PC-3 (cell line): Measurements from ENCODE around the gene STN1. TPM values are rescaled to one million over a fixed set of nuclear protein-coding genes. Genes with fewer than 3 reads are reported as not detected.

Experiments used
- ATAC-seq: fragments of 200-7000 bp; cut with Tn5 transposase; 2 replicates; pipeline ENCODE4 v1.9.1; 2020; ENCODE audit warnings: mild to moderate bottlenecking, moderate library complexity
- BruUV-seq: library from RNA; stranded (reverse); fragments of 400-500 nt; replicated peaks from 2 replicates; lab custom pipeline; 2021; lab: Mats Ljungman, UMichigan
- CTCF ChIA-PET: fragments of 300-600 bp; sonication (Branson Sonifier 250); formaldehyde crosslinking; loops from one replicate; lab custom pipeline; 2022; ENCODE audit warnings: antibody characterized with exemption; lab: Charles Lee
- POLR2A ChIA-PET: fragments of 300-600 bp; sonication (Branson Sonifier 250); formaldehyde crosslinking; loops from one replicate; lab custom pipeline; 2022; ENCODE audit warnings: antibody characterized with exemption; ENCODE audit not compliant: unreplicated experiment; lab: Charles Lee
- DNase-seq: peaks from one replicate; pipeline ENCODE4 v3.0.0-alpha.2; 2015
- H2AFZ ChIP-seq: fragments of 300-600 bp; sonication (generic); 2 replicates; pipeline ENCODE4 v1.6.0; 2016; ENCODE audit warnings: antibody characterized with exemption, low read length
- H3F3A ChIP-seq: fragments of 300-600 bp; sonication (generic); one replicate; pipeline ENCODE4 v1.6.0; 2017; ENCODE audit warnings: antibody characterized with exemption, low read length, control low read depth, mild to moderate bottlenecking; ENCODE audit not compliant: unreplicated experiment
- H3K27ac ChIP-seq: fragments of 300-600 bp; sonication (generic); 2 replicates; pipeline ENCODE4 v1.5.1; 2016; ENCODE audit warnings: mild to moderate bottlenecking, low read length
- H3K27me3 ChIP-seq: fragments of 300-600 bp; sonication (generic); 2 replicates; pipeline ENCODE4 v1.6.1; 2016; ENCODE audit warnings: low read length, mixed read lengths
- H3K36me3 ChIP-seq: fragments of 300-600 bp; sonication (generic); 2 replicates; pipeline ENCODE4 v1.6.1; 2016; ENCODE audit warnings: low read depth, mixed run types, low read length, mixed read lengths
- H3K4me1 ChIP-seq: fragments of 300-600 bp; sonication (generic); 2 replicates; pipeline ENCODE4 v1.5.1; 2016; ENCODE audit warnings: low read length; ENCODE audit not compliant: insufficient read depth
- H3K4me2 ChIP-seq: fragments of 300-600 bp; sonication (generic); 2 replicates; pipeline ENCODE4 v1.6.0; 2016; ENCODE audit warnings: low read length
- H3K4me3 ChIP-seq: fragments of 300-600 bp; sonication (generic); 2 replicates; pipeline ENCODE4 v1.5.1; 2016; ENCODE audit warnings: mild to moderate bottlenecking, low read length, mixed read lengths
- H3K79me2 ChIP-seq: fragments of 300-600 bp; sonication (generic); 2 replicates; pipeline ENCODE4 v1.6.1; 2017; ENCODE audit warnings: low read length, mixed read lengths
- H3K9ac ChIP-seq: fragments of 300-600 bp; sonication (generic); 2 replicates; pipeline ENCODE4 v1.6.0; 2016; ENCODE audit warnings: mild to moderate bottlenecking, low read length
- H3K9me2 ChIP-seq: fragments of 300-600 bp; sonication (generic); replicated peaks from 2 replicates; pipeline ENCODE4 v1.6.1; 2016; ENCODE audit warnings: mixed run types, low read length, mixed read lengths
- H3K9me3 ChIP-seq: fragments of 300-600 bp; sonication (generic); 2 replicates; pipeline ENCODE4 v1.6.1; 2016; ENCODE audit warnings: low read length, mixed read lengths
- H4K20me1 ChIP-seq: fragments of 300-600 bp; sonication (generic); 2 replicates; pipeline ENCODE4 v1.6.1; 2016; ENCODE audit warnings: low read length, mixed read lengths
- CTCF ChIP-seq: fragments of 300-600 bp; sonication (generic); conservative IDR thresholded peaks from 2 replicates; pipeline ENCODE4 v1.5.1; 2017; ENCODE audit warnings: antibody characterized with exemption, low read depth, mild to moderate bottlenecking, low read length
- EZH2 ChIP-seq: fragments of 300-600 bp; sonication (generic); IDR thresholded peaks from one replicate; pipeline ENCODE4 v1.6.1; 2017; ENCODE audit warnings: antibody characterized with exemption, mild to moderate bottlenecking, low read length; ENCODE audit not compliant: unreplicated experiment
- EZH2phosphoT487 ChIP-seq: fragments of 300-600 bp; sonication (generic); IDR thresholded peaks from 2 replicates; pipeline ENCODE4 v1.6.1; 2018; ENCODE audit warnings: mild to moderate bottlenecking, antibody characterized with exemption, low read length, borderline replicate concordance
- intact Hi-C: fragments of 100-400 bp; cut with micrococcal nuclease; formaldehyde crosslinking; loops from 2 replicates; pipeline ENCODE4 v1.9.0; 2023
- total RNA-seq: library from RNA; depleted of rRNA; stranded (reverse); fragments of >200 nt; gene quantifications from 2 replicates; pipeline ENCODE4 v1.2.3, GENCODE V29; 2014

STN1 gene
- total RNA-seq, 1 experiment from 2014 or later: 33.5 TPM

DNA sequence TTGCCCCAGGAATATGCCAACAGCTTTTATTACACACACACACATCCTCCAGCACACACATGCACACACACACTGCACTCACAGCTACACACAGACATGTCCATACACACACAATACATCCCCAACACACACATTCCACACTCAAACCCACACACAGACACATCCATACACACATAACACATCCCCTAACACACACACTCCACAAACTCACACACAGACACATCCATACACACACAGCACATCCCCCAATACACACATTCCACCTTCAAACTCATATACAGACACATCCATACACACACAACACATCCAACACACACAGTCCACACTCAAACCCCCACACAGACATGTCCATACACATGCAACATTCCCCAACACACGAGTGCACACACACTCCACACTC lies 81.7 kb downstream of the STN1 start:
- DNase-seq: no peak
- no peaks in the 10 kb centered on the region for H4K20me1 ChIP-seq
- H3K4me2 ChIP-seq: no peak overlapping the region
- H3K27ac ChIP-seq: no peak overlapping the region
- H3F3A ChIP-seq: no peaks in the 10 kb centered on the region
- TF ChIP-seq EZH2phosphoT487 (no peak), EZH2 (no peak), CTCF (no peak)
- no peaks in the 10 kb centered on the region for H3K27me3 ChIP-seq
- no TSS peak for BruUV-seq
- no peaks in the 10 kb centered on the region for H3K79me2 ChIP-seq
- ATAC-seq: no peak
- H3K9me3 ChIP-seq: no peaks in the 10 kb centered on the region
- POLR2A ChIA-PET: no interaction called here
- H3K36me3 ChIP-seq: no peaks in the 10 kb centered on the region
- peaks cover 10% of the 10 kb centered on the region; the same call in 1 of the 2 replicates for H3K4me1 ChIP-seq
- H2AFZ ChIP-seq: no peak overlapping the region
- no peaks in the 10 kb centered on the region for H3K9me2 ChIP-seq
- no peak overlapping the region for H3K4me3 ChIP-seq
- intact Hi-C loops: no loop called here
- H3K9ac ChIP-seq: no peak overlapping the region
- CTCF ChIA-PET: no interaction called here

- H3K36me3 ChIP-seq: no peaks in the 10 kb centered on the region
- ChIA-PET POLR2A (no interaction called here), CTCF (no interaction called here)
- peaks cover 10% of the 10 kb centered on the region; the same call in 1 of the 2 replicates for H3K4me1 ChIP-seq
- no peaks in the 10 kb centered on the region for H4K20me1 ChIP-seq
- no TSS peak for BruUV-seq
- no peak overlapping the region for H3K4me3 ChIP-seq
- no peaks in the 10 kb centered on the region for H3K27me3 ChIP-seq
- no peak overlapping the region for H2AFZ ChIP-seq
- no peaks in the 10 kb centered on the region for H3F3A ChIP-seq
- no peaks in the 10 kb centered on the region for H3K9me3 ChIP-seq
- DNase-seq (no peak), ATAC-seq (no peak)
- no peaks in the 10 kb centered on the region for H3K9me2 ChIP-seq
- H3K27ac ChIP-seq: no peak overlapping the region
- intact Hi-C loops: no loop called here
- H3K9ac ChIP-seq: no peak overlapping the region
- no peak overlapping the region for H3K4me2 ChIP-seq
- H3K79me2 ChIP-seq: no peaks in the 10 kb centered on the region
- TF ChIP-seq EZH2 (no peak), CTCF (no peak), EZH2phosphoT487 (no peak)
Observed at GRCh38 chr10:103835096-103836050, 82.6 kb downstream of the STN1 start.
